ENCODE results near the gene CREB3L4. TPM values are rescaled to one million over a fixed set of nuclear protein-coding genes. Genes with fewer than 3 reads are reported as not detected.

CREB3L4 gene
- total and polyA plus RNA-seq, 2 donors: 17.7 to 26.2 TPM

DNA sequence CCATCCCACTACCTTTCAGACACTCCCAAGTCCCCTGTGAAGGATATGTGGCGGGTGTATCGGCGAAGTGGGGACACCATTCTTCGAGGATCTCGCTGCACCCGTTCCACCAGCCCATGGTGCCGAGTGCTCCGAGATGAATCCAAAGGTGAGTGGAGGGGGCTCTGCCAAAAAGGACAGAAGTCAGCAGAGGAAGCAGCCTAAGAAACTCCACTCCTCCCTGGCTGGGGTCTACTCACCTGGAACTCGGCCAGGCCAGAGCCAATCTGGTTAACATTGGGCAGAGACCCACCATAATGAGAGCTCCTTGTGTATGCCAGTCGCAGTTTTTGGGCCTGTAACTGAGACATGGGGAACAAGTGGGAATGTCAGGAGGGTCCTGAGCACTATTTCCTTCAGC, 12.9 kb upstream of the CREB3L4 start:
- no peaks in the 10 kb centered on the region for H3K27me3 ChIP-seq (ENCODE audit: control insufficient read depth in 2 of 2, insufficient read depth in 1 of 2, low read length in 1 of 2)
- no peak overlapping the region for H3K4me3 ChIP-seq (ENCODE audit: low read length in 2 of 2)
- DNase-seq (ENCODE audit: low read depth in 6 of 9, low spot score in 9 of 9): no peak
- H3K9me3 ChIP-seq (ENCODE audit: control insufficient read depth in 2 of 2, insufficient read depth in 1 of 2, low read length in 1 of 2): no peaks in the 10 kb centered on the region
- peaks cover 38 to 53% of the 10 kb centered on the region in 2 donors for H3K36me3 ChIP-seq (ENCODE audit: control insufficient read depth in 2 of 2, insufficient read depth in 2 of 2, low read length in 1 of 2)
- no peak overlapping the region for H3K27ac ChIP-seq (ENCODE audit: low read depth in 1 of 2, low read length in 1 of 2)
- H3K4me1 ChIP-seq (ENCODE audit: control insufficient read depth in 2 of 2, insufficient read depth in 2 of 2, low read length in 2 of 2): peaks cover 12 to 32% of the 10 kb centered on the region in 2 donors
- 97% methylated on average over 10 of the region's 10 CpGs for WGBS

DNA sequence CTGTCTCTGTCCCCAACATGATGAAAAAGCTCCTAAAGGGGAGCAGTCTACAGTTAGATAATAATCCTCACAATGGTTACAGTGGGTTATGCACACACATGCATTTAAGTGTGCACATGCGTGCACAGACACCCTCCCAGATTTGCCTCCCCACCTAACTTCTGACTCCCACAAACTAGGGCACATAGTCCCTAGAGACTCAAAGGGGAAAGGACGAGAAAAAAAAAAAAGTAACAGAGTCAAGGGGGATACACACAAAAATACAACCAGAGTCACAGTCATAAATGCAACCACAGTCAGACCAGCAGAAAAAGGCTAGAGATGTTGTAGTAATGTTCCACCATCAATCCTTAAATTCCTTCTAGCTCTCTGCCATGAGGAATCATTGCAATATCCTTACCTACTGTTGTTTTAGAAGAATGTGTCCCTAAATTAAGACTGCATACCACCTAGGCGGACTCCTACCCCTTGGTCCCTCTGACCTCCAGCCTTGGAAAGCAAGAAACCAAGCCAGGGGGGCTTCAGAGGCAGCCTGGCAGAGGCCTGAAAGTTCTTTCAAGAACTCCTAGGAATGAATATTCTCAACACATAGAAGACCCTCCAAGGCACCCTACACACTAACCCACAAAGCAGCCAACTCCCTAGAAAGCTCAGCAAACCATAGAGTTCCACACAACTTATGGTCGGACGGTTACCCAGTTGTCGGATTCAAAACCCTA, 10.5 kb upstream of the CREB3L4 start:
- Histone ChIP-seq H3K4me3 (ENCODE audit: low read length in 2 of 2) (peak overlapping the region; percentile 88 to 93), H3K27ac (ENCODE audit: low read depth in 1 of 2, low read length in 1 of 2) (peak overlapping the region; percentile 86 to 88), H3K27me3 (ENCODE audit: control insufficient read depth in 2 of 2, insufficient read depth in 1 of 2, low read length in 1 of 2) (no peaks in the 10 kb centered on the region), H3K36me3 (ENCODE audit: control insufficient read depth in 2 of 2, insufficient read depth in 2 of 2, low read length in 1 of 2) (peaks cover 31 to 48% of the 10 kb centered on the region in 2 donors), H3K4me1 (ENCODE audit: control insufficient read depth in 2 of 2, insufficient read depth in 2 of 2, low read length in 2 of 2) (peaks cover 16 to 41% of the 10 kb centered on the region in 2 donors), H3K9me3 (ENCODE audit: control insufficient read depth in 2 of 2, insufficient read depth in 1 of 2, low read length in 1 of 2) (no peaks in the 10 kb centered on the region)
- DNase-seq (ENCODE audit: low read depth in 6 of 9, low spot score in 9 of 9): no peak
- WGBS: 36% methylated on average over 6 of the region's 6 CpGs

DNA sequence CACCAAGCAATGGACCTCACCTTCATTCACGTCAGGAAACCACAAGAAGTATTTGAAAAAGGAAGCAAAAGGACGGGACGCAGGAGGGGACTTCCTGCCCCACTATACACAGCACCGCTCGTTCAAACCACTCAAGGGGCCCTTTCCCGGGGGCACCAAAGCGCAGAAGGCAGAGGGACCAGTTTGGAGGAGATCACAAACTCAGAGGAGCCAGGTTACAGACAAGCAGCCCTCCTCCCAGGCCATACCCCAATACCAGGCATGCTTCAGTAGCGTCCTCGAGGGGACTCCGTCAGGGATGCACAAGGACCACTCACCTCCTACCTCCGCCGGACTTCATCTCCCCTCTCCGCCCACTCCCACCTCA, 10.0 kb upstream of the CREB3L4 start:
- Histone ChIP-seq H3K4me3 (ENCODE audit: low read length in 2 of 2) (peak overlapping the region; percentile 88 to 93), H3K9me3 (ENCODE audit: control insufficient read depth in 2 of 2, insufficient read depth in 1 of 2, low read length in 1 of 2) (no peaks in the 10 kb centered on the region), H3K36me3 (ENCODE audit: control insufficient read depth in 2 of 2, insufficient read depth in 2 of 2, low read length in 1 of 2) (peaks cover 25 to 42% of the 10 kb centered on the region in 2 donors), H3K27ac (ENCODE audit: low read depth in 1 of 2, low read length in 1 of 2) (peak overlapping the region; percentile 86 to 88), H3K4me1 (ENCODE audit: control insufficient read depth in 2 of 2, insufficient read depth in 2 of 2, low read length in 2 of 2) (peaks cover 18 to 46% of the 10 kb centered on the region in 2 donors), H3K27me3 (ENCODE audit: control insufficient read depth in 2 of 2, insufficient read depth in 1 of 2, low read length in 1 of 2) (no peaks in the 10 kb centered on the region)
- peak in 1 of 9 donors; percentile 67 for DNase-seq (ENCODE audit: low read depth in 6 of 9, low spot score in 9 of 9)
- under 1% methylated on average over 13 of the region's 13 CpGs for WGBS

DNA sequence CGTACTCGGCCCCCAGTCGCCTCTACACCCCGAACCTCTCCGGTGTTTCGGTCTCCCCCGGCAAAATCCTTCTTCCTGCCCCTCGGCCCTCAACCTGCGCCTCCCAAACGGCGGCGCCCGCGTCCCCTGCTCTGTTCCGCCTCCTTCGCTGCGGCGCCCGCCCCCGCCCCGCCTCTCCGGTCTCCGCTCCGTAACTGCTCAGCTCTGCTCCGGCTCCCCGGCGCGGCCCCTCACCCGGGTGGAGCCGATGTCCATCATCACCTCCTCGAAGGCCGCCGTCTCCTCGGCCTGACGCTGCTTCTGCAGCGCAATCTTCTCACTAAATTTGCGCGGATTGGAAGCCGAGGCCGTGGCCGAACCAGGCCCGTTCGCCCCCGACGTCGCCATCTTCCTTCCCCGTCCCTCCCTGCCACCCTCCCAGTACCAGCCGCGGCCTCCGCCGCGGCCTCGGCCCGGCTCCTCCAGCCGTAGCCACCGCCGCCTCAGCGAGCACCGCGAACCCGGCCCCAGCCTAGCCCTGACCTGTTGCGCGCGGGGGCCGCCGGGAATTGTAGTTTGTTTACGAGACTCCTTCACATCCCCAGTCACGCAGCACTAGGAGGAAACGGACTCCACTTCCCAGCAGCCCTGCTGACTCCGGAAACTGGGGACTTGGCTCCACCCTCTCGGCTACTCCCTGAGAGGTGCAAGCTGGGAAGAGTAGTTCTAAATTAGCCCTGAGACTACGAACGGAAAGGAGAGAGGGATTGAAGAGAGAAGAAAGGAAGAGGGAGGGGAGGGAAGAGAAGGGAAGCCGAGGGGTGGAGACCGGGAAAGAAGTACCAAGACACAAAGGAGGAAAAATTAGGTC, 9.4 kb upstream of the CREB3L4 start, which contains the start of gene CRTC2:
CRTC2 (minus strand) TSS at position 502 of the 850 bp plus-strand sequence; CDS start at position 387, 115 bp downstream.
- peaks cover 18 to 50% of the 10 kb centered on the region in 2 donors for H3K4me1 ChIP-seq (ENCODE audit: control insufficient read depth in 2 of 2, insufficient read depth in 2 of 2, low read length in 2 of 2)
- H3K27me3 ChIP-seq (ENCODE audit: control insufficient read depth in 2 of 2, insufficient read depth in 1 of 2, low read length in 1 of 2): no peaks in the 10 kb centered on the region
- peaks cover 21 to 37% of the 10 kb centered on the region in 2 donors for H3K36me3 ChIP-seq (ENCODE audit: control insufficient read depth in 2 of 2, insufficient read depth in 2 of 2, low read length in 1 of 2)
- under 1% methylated on average over 75 of the region's 75 CpGs for WGBS
- H3K9me3 ChIP-seq (ENCODE audit: control insufficient read depth in 2 of 2, insufficient read depth in 1 of 2, low read length in 1 of 2): no peaks in the 10 kb centered on the region
- peak; percentile 90 to 99 (median 96) for DNase-seq (ENCODE audit: low read depth in 6 of 9, low spot score in 9 of 9)
- peak within 1 kb of the TSS; percentile 88 to 93 for H3K4me3 ChIP-seq (ENCODE audit: low read length in 2 of 2)
- H3K27ac ChIP-seq (ENCODE audit: low read depth in 1 of 2, low read length in 1 of 2): peak within 1 kb of the TSS; percentile 86 to 88

DNA sequence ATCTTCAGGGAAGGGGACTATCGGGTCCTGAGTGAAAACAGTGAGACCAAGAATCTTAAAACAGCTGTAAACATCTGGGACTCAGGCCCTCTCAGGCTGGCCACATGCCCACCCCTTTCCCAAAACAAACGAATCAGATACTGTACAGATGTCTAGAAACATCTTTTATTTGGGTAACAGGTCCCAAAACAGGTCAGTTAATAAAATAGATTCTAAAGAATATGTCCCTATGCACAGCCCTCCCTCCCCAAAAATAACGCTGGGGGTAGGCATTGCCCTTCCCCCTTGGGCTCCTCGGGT, 8.8 kb upstream of the CREB3L4 start:
- H3K36me3 ChIP-seq (ENCODE audit: control insufficient read depth in 2 of 2, insufficient read depth in 2 of 2, low read length in 1 of 2): peaks cover 15 to 32% of the 10 kb centered on the region in 2 donors
- peak overlapping the region in 1 of 2 donors; percentile 6 for H3K27ac ChIP-seq (ENCODE audit: low read depth in 1 of 2, low read length in 1 of 2)
- WGBS: 38% methylated on average over 4 of the region's 4 CpGs
- no peak overlapping the region for H3K4me3 ChIP-seq (ENCODE audit: low read length in 2 of 2)
- H3K27me3 ChIP-seq (ENCODE audit: control insufficient read depth in 2 of 2, insufficient read depth in 1 of 2, low read length in 1 of 2): no peaks in the 10 kb centered on the region
- H3K4me1 ChIP-seq (ENCODE audit: control insufficient read depth in 2 of 2, insufficient read depth in 2 of 2, low read length in 2 of 2): peaks cover 18 to 54% of the 10 kb centered on the region in 2 donors
- H3K9me3 ChIP-seq (ENCODE audit: control insufficient read depth in 2 of 2, insufficient read depth in 1 of 2, low read length in 1 of 2): no peaks in the 10 kb centered on the region
- DNase-seq (ENCODE audit: low read depth in 6 of 9, low spot score in 9 of 9): no peak

DNA sequence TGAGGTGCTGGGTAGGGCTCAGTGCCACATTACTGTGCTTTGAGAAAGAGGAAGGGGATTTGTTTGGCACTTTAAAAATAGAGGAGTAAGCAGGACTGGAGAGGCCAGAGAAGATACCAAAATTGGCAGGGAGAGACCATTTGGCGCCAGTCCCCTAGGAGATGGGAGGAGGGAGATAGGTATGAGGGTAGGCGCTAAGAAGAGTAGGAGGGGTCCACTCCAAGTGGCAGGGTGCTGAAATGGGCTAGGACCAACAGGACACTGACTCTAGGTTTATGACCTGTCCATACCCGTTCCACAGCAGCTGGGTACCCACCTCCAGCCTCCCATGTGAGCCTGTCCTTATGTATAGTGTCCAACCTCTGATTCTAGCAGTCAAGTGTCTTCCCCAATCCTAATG, 8.2 kb upstream of the CREB3L4 start:
- DNase-seq (ENCODE audit: low read depth in 6 of 9, low spot score in 9 of 9): no peak
- Histone ChIP-seq H3K4me1 (ENCODE audit: control insufficient read depth in 2 of 2, insufficient read depth in 2 of 2, low read length in 2 of 2) (peaks cover 22 to 59% of the 10 kb centered on the region in 2 donors), H3K27me3 (ENCODE audit: control insufficient read depth in 2 of 2, insufficient read depth in 1 of 2, low read length in 1 of 2) (no peaks in the 10 kb centered on the region), H3K4me3 (ENCODE audit: low read length in 2 of 2) (no peak overlapping the region), H3K36me3 (ENCODE audit: control insufficient read depth in 2 of 2, insufficient read depth in 2 of 2, low read length in 1 of 2) (peaks cover 12 to 26% of the 10 kb centered on the region in 2 donors), H3K9me3 (ENCODE audit: control insufficient read depth in 2 of 2, insufficient read depth in 1 of 2, low read length in 1 of 2) (no peaks in the 10 kb centered on the region), H3K27ac (ENCODE audit: low read depth in 1 of 2, low read length in 1 of 2) (no peak overlapping the region)
- 94% methylated on average over 3 of the region's 3 CpGs for WGBS

DNA sequence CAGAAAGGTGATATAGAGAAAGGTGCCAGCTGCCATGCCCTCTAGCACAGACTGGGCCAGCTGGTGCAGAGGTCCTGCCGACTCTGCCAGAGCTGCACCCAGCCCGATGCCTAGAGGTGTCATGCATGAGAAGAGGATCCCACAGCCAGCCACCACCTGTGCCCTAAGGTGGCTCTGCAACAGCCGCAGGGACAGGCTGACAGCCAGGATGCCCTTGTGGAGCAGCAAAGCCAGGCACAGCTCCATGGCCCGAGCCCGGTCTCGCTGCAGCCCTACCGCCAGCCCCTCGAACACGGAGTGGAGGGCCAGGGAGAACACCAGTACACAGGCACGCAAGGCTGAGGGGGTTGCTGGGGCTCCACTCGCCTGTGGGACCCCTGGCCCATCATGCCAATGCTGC, 7.5 kb upstream of the CREB3L4 start:
- no peak overlapping the region for H3K27ac ChIP-seq (ENCODE audit: low read depth in 1 of 2, low read length in 1 of 2)
- H3K4me3 ChIP-seq (ENCODE audit: low read length in 2 of 2): no peak overlapping the region
- over 99% methylated on average over 11 of the region's 11 CpGs for WGBS
- H3K27me3 ChIP-seq (ENCODE audit: control insufficient read depth in 2 of 2, insufficient read depth in 1 of 2, low read length in 1 of 2): no peaks in the 10 kb centered on the region
- H3K4me1 ChIP-seq (ENCODE audit: control insufficient read depth in 2 of 2, insufficient read depth in 2 of 2, low read length in 2 of 2): peaks cover 22 to 56% of the 10 kb centered on the region in 2 donors
- no peak for DNase-seq (ENCODE audit: low read depth in 6 of 9, low spot score in 9 of 9)
- H3K36me3 ChIP-seq (ENCODE audit: control insufficient read depth in 2 of 2, insufficient read depth in 2 of 2, low read length in 1 of 2): peaks cover 9 to 20% of the 10 kb centered on the region in 2 donors
- no peaks in the 10 kb centered on the region for H3K9me3 ChIP-seq (ENCODE audit: control insufficient read depth in 2 of 2, insufficient read depth in 1 of 2, low read length in 1 of 2)

DNA sequence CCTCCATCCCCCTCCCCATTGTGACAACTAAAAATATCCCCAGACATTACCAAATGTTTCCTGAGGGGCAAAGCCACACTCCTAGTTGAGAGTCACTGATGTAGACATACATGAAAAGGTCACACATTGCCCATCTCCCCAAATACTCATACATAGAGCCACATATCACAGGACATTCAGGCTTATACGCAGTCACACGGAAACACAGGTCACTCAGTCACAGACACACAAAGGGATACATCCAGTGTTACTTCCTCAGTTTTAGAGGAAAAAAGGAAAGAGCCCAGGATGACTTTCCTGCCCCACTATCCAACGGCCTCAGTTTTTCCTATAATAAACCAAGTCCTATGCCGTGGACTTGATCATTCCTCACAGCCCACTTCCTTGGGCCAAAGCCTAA, 6.3 kb upstream of the CREB3L4 start:
- 97% methylated on average over 4 of the region's 4 CpGs for WGBS

More for the DNA sequence above, 6.3 kb upstream of the CREB3L4 start:
- no peaks in the 10 kb centered on the region for H3K27me3 ChIP-seq (ENCODE audit: control insufficient read depth in 2 of 2, insufficient read depth in 1 of 2, low read length in 1 of 2)
- H3K4me1 ChIP-seq (ENCODE audit: control insufficient read depth in 2 of 2, insufficient read depth in 2 of 2, low read length in 2 of 2): peaks cover 26 to 59% of the 10 kb centered on the region in 2 donors
- peaks cover 9 to 20% of the 10 kb centered on the region in 2 donors for H3K36me3 ChIP-seq (ENCODE audit: control insufficient read depth in 2 of 2, insufficient read depth in 2 of 2, low read length in 1 of 2)
- DNase-seq (ENCODE audit: low read depth in 6 of 9, low spot score in 9 of 9): no peak
- no peak overlapping the region for H3K4me3 ChIP-seq (ENCODE audit: low read length in 2 of 2)
- no peak overlapping the region for H3K27ac ChIP-seq (ENCODE audit: low read depth in 1 of 2, low read length in 1 of 2)
- no peaks in the 10 kb centered on the region for H3K9me3 ChIP-seq (ENCODE audit: control insufficient read depth in 2 of 2, insufficient read depth in 1 of 2, low read length in 1 of 2)

All from thymus (tissue), 11 donors.